H9 (cell line): ENCODE measurements around the gene MPL. TPM values are rescaled to one million over a fixed set of nuclear protein-coding genes. Genes with fewer than 3 reads are reported as not detected.

Experiments
- DNase-seq: peaks from one replicate; pipeline ENCODE4 v3.0.0-alpha.2; 2017
- H2AFZ ChIP-seq: one replicate; pipeline ENCODE4 v1.6.1; 2013; ENCODE audit warnings: mild to moderate bottlenecking, low read length, control low read depth, moderate library complexity
- H2AK5ac ChIP-seq: 2 replicates; pipeline ENCODE4 v1.6.1; 2013; ENCODE audit warnings: low read length, control low read depth, mixed read lengths; ENCODE audit not compliant: insufficient read length
- H2BK120ac ChIP-seq: one replicate; pipeline ENCODE4 v1.6.1; 2013; ENCODE audit warnings: low read depth, mild to moderate bottlenecking, low read length, control low read depth, inconsistent platforms; ENCODE audit not compliant: poor library complexity, severe bottlenecking
- H2BK12ac ChIP-seq: 2 replicates; pipeline ENCODE4 v1.6.1; 2013; ENCODE audit warnings: low read length, control low read depth, mixed read lengths, low read depth; ENCODE audit not compliant: insufficient read length
- H2BK15ac ChIP-seq: 2 replicates; pipeline ENCODE4 v1.6.1; 2013; ENCODE audit warnings: low read depth, low read length, control low read depth
- H2BK20ac ChIP-seq: one replicate; pipeline ENCODE4 v1.6.1; 2013; ENCODE audit warnings: low read depth, mild to moderate bottlenecking, low read length, control low read depth, inconsistent platforms; ENCODE audit not compliant: poor library complexity, severe bottlenecking
- H2BK5ac ChIP-seq: 2 replicates; pipeline ENCODE4 v1.6.1; 2013; ENCODE audit warnings: low read length, control low read depth, mixed read lengths; ENCODE audit not compliant: insufficient read length
- H3K14ac ChIP-seq: 2 replicates; pipeline ENCODE4 v1.6.1; 2013; ENCODE audit warnings: low read length, control low read depth; ENCODE audit not compliant: insufficient read depth
- H3K18ac ChIP-seq: 2 replicates; pipeline ENCODE4 v1.6.1; 2013; ENCODE audit warnings: low read depth, mild to moderate bottlenecking, mixed read lengths, low read length, control low read depth; ENCODE audit not compliant: insufficient read length
- H3K23ac ChIP-seq: 2 replicates; pipeline ENCODE4 v1.6.1; 2013; ENCODE audit warnings: low read length, control low read depth, mixed read lengths, low read depth; ENCODE audit not compliant: insufficient read length
- H3K23me2 ChIP-seq: 2 replicates; pipeline ENCODE4 v1.6.1; 2013; ENCODE audit warnings: low read depth, mild to moderate bottlenecking, mixed read lengths, low read length, control low read depth; ENCODE audit not compliant: insufficient read length, poor library complexity, severe bottlenecking
- H3K27ac ChIP-seq: 2 replicates; pipeline ENCODE4 v1.5.1; 2013; ENCODE audit warnings: low read length, control low read depth, mixed read lengths, low read depth; ENCODE audit not compliant: insufficient read length
- H3K27me3 ChIP-seq: 2 replicates; pipeline ENCODE4 v1.6.1; 2013; ENCODE audit warnings: low read length, control low read depth, inconsistent platforms; ENCODE audit not compliant: insufficient read depth
- H3K4ac ChIP-seq: 2 replicates; pipeline ENCODE4 v1.6.1; 2013; ENCODE audit warnings: low read depth, mild to moderate bottlenecking, control low read depth, inconsistent platforms, low read length, moderate library complexity
- H3K4me1 ChIP-seq: 2 replicates; pipeline ENCODE4 v1.6.1; 2013; ENCODE audit warnings: low read length, control low read depth, inconsistent platforms; ENCODE audit not compliant: insufficient read depth
- H3K4me2 ChIP-seq: 2 replicates; pipeline ENCODE4 v1.6.1; 2013; ENCODE audit warnings: low read length, control low read depth, mixed read lengths; ENCODE audit not compliant: insufficient read length, insufficient read depth
- H3K56ac ChIP-seq: 2 replicates; pipeline ENCODE4 v1.6.1; 2013; ENCODE audit warnings: low read depth, mild to moderate bottlenecking, mixed read lengths, low read length, control low read depth; ENCODE audit not compliant: insufficient read length
- H3K79me1 ChIP-seq: 2 replicates; pipeline ENCODE4 v1.6.1; 2013; ENCODE audit warnings: low read depth, mild to moderate bottlenecking, moderate library complexity, low read length, control low read depth, inconsistent platforms; ENCODE audit not compliant: insufficient read depth, poor library complexity, severe bottlenecking
- H3K79me2 ChIP-seq: 2 replicates; pipeline ENCODE4 v1.6.1; 2013; ENCODE audit warnings: low read length, control low read depth, inconsistent platforms; ENCODE audit not compliant: insufficient read depth
- H3K9ac ChIP-seq: 2 replicates; pipeline ENCODE4 v1.6.1; 2013; ENCODE audit warnings: low read length, control low read depth, mixed read lengths; ENCODE audit not compliant: insufficient read length; ENCODE audit errors: extremely low read depth
- H3K9me3 ChIP-seq: one replicate; pipeline ENCODE4 v1.6.1; 2013; ENCODE audit warnings: low read depth, low read length, inconsistent platforms; ENCODE audit not compliant: control insufficient read depth
- H3T11ph ChIP-seq: one replicate; pipeline ENCODE4 v1.6.1; 2013; ENCODE audit warnings: mild to moderate bottlenecking, low read length, control low read depth, inconsistent platforms
- H4K20me1 ChIP-seq: one replicate; pipeline ENCODE4 v1.6.1; 2013; ENCODE audit not compliant: control insufficient read depth, insufficient read length, insufficient read depth
- H4K5ac ChIP-seq: 2 replicates; pipeline ENCODE4 v1.6.1; 2013; ENCODE audit warnings: low read depth, mild to moderate bottlenecking, mixed read lengths, low read length, control low read depth; ENCODE audit not compliant: insufficient read length
- H4K8ac ChIP-seq: replicated peaks from 2 replicates; pipeline ENCODE4 v1.6.1; 2013; ENCODE audit warnings: low read length, control low read depth, mixed read lengths, low read depth; ENCODE audit not compliant: insufficient read length
- H4K91ac ChIP-seq: 2 replicates; pipeline ENCODE4 v1.6.1; 2013; ENCODE audit warnings: low read depth, mild to moderate bottlenecking, moderate library complexity, mixed read lengths, low read length, control low read depth; ENCODE audit not compliant: insufficient read length
- H3K27ac Mint-ChIP-seq, 3 experiments: 2 replicates in 2 of 3; 3 replicates in 1 of 3; pipeline ENCODE4 v1.8.0; 2020 to 2021; ENCODE audit warnings: mixed read lengths in 3 of 3, mild to moderate bottlenecking in 1 of 3, moderate library complexity in 1 of 3
- H3K27me3 Mint-ChIP-seq: 2 replicates; pipeline ENCODE4 v1.8.0; 2021; ENCODE audit warnings: low read depth, mild to moderate bottlenecking, moderate library complexity, mixed read lengths
- H3K36me3 Mint-ChIP-seq, 3 experiments: 2 replicates in 2 of 3; 3 replicates in 1 of 3; pipeline ENCODE4 v1.8.0; 2020 to 2021; ENCODE audit warnings: low read depth in 3 of 3, mixed read lengths in 3 of 3; ENCODE audit not compliant: insufficient read depth in 1 of 3
- H3K4me1 Mint-ChIP-seq, 2 experiments: 2 replicates each; pipeline ENCODE4 v1.8.0; 2020; ENCODE audit warnings: mixed read lengths in 2 of 2
- H3K4me3 Mint-ChIP-seq, 2 experiments: 2 replicates in 1 of 2; 3 replicates in 1 of 2; pipeline ENCODE4 v1.8.0; 2020 to 2021; ENCODE audit warnings: mild to moderate bottlenecking in 2 of 2, mixed read lengths in 2 of 2, moderate library complexity in 1 of 2
- H3K9me3 Mint-ChIP-seq, 2 experiments: 2 replicates in 1 of 2; 3 replicates in 1 of 2; pipeline ENCODE4 v1.8.0; 2020; ENCODE audit warnings: mild to moderate bottlenecking in 2 of 2, mixed read lengths in 2 of 2, moderate library complexity in 1 of 2
- WGBS: extraction: QIAGEN DNeasy Blood & Tissue Kit; methylation state at CpG from one replicate; pipeline ENCODE4 v1.1.7; 2013; ENCODE audit warnings: missing lambda C conversion rate, low lambda C conversion rate, mixed read lengths; ENCODE audit not compliant: insufficient read length; ENCODE audit errors: extremely low coverage; 5-methylcytosine and 5-hydroxymethylcytosine counted together
- total RNA-seq: library from RNA; stranded (reverse); gene quantifications from 2 replicates; pipeline ENCODE4 v1.2.1, GENCODE V29; 2021
- TF ChIP-seq, protein P1 (sequence below): fragments of 200-600 bp; sonication (generic); conservative IDR thresholded peaks from 3 replicates; pipeline ENCODE4 v1.8.0; 2021; ENCODE audit warnings: antibody characterized with exemption, mild to moderate bottlenecking

Gene MPL
- total RNA-seq, 1 experiment from 2014 or later, result not detected

DNA sequence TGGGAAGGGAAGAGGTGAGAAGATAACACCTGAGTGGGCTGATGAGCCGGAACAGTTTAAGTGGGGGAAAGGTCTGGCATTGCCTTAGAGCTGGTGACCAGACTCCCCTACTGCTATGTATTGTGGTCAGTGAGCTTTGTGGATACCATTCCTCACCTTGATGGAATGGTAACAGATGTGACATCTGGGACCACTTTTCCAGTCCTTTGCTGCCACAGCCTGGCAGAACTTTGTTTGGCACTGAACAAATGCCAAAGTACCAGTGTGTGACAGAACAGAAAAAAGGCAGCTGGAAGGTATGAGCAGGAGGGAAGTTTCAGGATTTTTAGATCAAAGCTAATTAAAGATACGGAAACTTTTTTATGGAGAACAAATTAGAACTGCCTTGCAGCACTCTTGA, 45.8 kb downstream of the MPL start:
- no peak overlapping the region for H3K4me2 ChIP-seq
- no peak overlapping the region for H3K9ac ChIP-seq
- DNase-seq, result no peak
- no peak overlapping the region for H4K5ac ChIP-seq
- Mint-ChIP-seq H3K9me3 (no peaks in the 10 kb centered on the region), H3K4me3 (no peak overlapping the region), H3K27ac (no peak overlapping the region), H3K36me3 (peaks cover 5 to 61% (median 39%) of the 10 kb centered on the region in 3 experiments; a peak in 6 of 7 replicates), H3K27me3 (no peaks in the 10 kb centered on the region), H3K4me1 (peaks cover 1 to 5% of the 10 kb centered on the region in 2 experiments)
- no CpG with 5 or more reads among the region's 2 CpGs for WGBS
- H2AFZ ChIP-seq, result no peak overlapping the region
- H2BK5ac ChIP-seq, result no peak overlapping the region
- no peak overlapping the region for H3K27ac ChIP-seq
- H3K9me3 ChIP-seq, result no peaks in the 10 kb centered on the region
- no peaks in the 10 kb centered on the region for H3K79me1 ChIP-seq
- TF ChIP-seq, protein P1, sequence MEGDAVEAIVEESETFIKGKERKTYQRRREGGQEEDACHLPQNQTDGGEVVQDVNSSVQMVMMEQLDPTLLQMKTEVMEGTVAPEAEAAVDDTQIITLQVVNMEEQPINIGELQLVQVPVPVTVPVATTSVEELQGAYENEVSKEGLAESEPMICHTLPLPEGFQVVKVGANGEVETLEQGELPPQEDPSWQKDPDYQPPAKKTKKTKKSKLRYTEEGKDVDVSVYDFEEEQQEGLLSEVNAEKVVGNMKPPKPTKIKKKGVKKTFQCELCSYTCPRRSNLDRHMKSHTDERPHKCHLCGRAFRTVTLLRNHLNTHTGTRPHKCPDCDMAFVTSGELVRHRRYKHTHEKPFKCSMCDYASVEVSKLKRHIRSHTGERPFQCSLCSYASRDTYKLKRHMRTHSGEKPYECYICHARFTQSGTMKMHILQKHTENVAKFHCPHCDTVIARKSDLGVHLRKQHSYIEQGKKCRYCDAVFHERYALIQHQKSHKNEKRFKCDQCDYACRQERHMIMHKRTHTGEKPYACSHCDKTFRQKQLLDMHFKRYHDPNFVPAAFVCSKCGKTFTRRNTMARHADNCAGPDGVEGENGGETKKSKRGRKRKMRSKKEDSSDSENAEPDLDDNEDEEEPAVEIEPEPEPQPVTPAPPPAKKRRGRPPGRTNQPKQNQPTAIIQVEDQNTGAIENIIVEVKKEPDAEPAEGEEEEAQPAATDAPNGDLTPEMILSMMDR, result 0 out of 3 replicates have a peak, but pooled peaks have one; percentile 10
- no peak overlapping the region for H2BK15ac ChIP-seq
- no peak overlapping the region for H3K56ac ChIP-seq
- H3K23me2 ChIP-seq, result no peaks in the 10 kb centered on the region
- no peak overlapping the region for H3K4ac ChIP-seq
- H2BK12ac ChIP-seq, result no peak overlapping the region
- H3K27me3 ChIP-seq, result no peaks in the 10 kb centered on the region
- H2BK20ac ChIP-seq, result no peak overlapping the region
- H3K14ac ChIP-seq, result no peak overlapping the region
- no peak overlapping the region for H2AK5ac ChIP-seq
- H4K91ac ChIP-seq, result no peak overlapping the region
- H3K4me1 ChIP-seq, result no peaks in the 10 kb centered on the region
- no peaks in the 10 kb centered on the region; the same call in 1 of the 2 replicates for H3K79me2 ChIP-seq
- H4K20me1 ChIP-seq, result no peaks in the 10 kb centered on the region
- no peak overlapping the region for H3K23ac ChIP-seq
- H3T11ph ChIP-seq, result no peak overlapping the region
- H4K8ac ChIP-seq, result no peak overlapping the region
- H3K18ac ChIP-seq, result no peak overlapping the region
- no peak overlapping the region for H2BK120ac ChIP-seq
